BE2C (cell line): ENCODE data around the gene ELFN2.

Experiments
- DNase-seq: peaks from one replicate; pipeline ENCODE4 v3.0.0-alpha.2; 2020
- H3K27me3 ChIP-seq: fragments of 250-450 bp; sonication (Bioruptor Pico); 2 replicates; pipeline ENCODE4 v1.5.1; 2020; ENCODE audit warnings: mild to moderate bottlenecking
- H3K36me3 ChIP-seq: fragments of 250-450 bp; sonication (Bioruptor Pico); 2 replicates; pipeline ENCODE4 v1.5.1; 2020; ENCODE audit warnings: mild to moderate bottlenecking
- H3K4me1 ChIP-seq: fragments of 250-450 bp; sonication (Bioruptor Pico); 2 replicates; pipeline ENCODE4 v1.5.1; 2020
- H3K4me3 ChIP-seq: 2 replicates; pipeline ENCODE4 v1.5.1; 2011; ENCODE audit warnings: low read depth, low read length
- H3K9me3 ChIP-seq: fragments of 250-450 bp; sonication (Bioruptor Pico); 2 replicates; pipeline ENCODE4 v1.5.1; 2020
- TF ChIP-seq, protein P1 (sequence below): IDR thresholded peaks from 2 replicates; pipeline ENCODE4 v1.5.1; 2012; ENCODE audit warnings: mild to moderate bottlenecking, low read depth, low read length

Gene ELFN2

GRCh38 chr22:37356922-37357321 is 70.4 kb downstream of the ELFN2 start:
- H3K36me3 ChIP-seq, result no peaks in the 10 kb centered on the region

GRCh38 chr22:37355174-37355573 is 72.1 kb downstream of the ELFN2 start:
- no peaks in the 10 kb centered on the region for H3K27me3 ChIP-seq
- TF ChIP-seq, protein P1, sequence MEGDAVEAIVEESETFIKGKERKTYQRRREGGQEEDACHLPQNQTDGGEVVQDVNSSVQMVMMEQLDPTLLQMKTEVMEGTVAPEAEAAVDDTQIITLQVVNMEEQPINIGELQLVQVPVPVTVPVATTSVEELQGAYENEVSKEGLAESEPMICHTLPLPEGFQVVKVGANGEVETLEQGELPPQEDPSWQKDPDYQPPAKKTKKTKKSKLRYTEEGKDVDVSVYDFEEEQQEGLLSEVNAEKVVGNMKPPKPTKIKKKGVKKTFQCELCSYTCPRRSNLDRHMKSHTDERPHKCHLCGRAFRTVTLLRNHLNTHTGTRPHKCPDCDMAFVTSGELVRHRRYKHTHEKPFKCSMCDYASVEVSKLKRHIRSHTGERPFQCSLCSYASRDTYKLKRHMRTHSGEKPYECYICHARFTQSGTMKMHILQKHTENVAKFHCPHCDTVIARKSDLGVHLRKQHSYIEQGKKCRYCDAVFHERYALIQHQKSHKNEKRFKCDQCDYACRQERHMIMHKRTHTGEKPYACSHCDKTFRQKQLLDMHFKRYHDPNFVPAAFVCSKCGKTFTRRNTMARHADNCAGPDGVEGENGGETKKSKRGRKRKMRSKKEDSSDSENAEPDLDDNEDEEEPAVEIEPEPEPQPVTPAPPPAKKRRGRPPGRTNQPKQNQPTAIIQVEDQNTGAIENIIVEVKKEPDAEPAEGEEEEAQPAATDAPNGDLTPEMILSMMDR, result no peak
- no peak overlapping the region for H3K4me3 ChIP-seq

More at GRCh38 chr22:37356922-37357321, 70.4 kb downstream of the ELFN2 start:
- DNase-seq, result no peak
- Histone ChIP-seq H3K9me3 (no peaks in the 10 kb centered on the region), H3K4me1 (no peaks in the 10 kb centered on the region), H3K4me3 (no peak overlapping the region), H3K27me3 (no peaks in the 10 kb centered on the region)
- TF ChIP-seq, protein P1, result no peak

GRCh38 chr22:37354670-37355069 is 72.6 kb downstream of the ELFN2 start:
- DNase-seq, result no peak
- H3K36me3 ChIP-seq, result no peaks in the 10 kb centered on the region
- H3K4me3 ChIP-seq, result no peak overlapping the region
- no peaks in the 10 kb centered on the region for H3K4me1 ChIP-seq
- TF ChIP-seq, protein P1, result no peak
- H3K9me3 ChIP-seq, result no peaks in the 10 kb centered on the region
- H3K27me3 ChIP-seq, result no peaks in the 10 kb centered on the region

More at GRCh38 chr22:37355174-37355573, 72.1 kb downstream of the ELFN2 start:
- Histone ChIP-seq H3K9me3 (no peaks in the 10 kb centered on the region), H3K4me1 (no peaks in the 10 kb centered on the region), H3K36me3 (no peaks in the 10 kb centered on the region)
- no peak for DNase-seq

DNA sequence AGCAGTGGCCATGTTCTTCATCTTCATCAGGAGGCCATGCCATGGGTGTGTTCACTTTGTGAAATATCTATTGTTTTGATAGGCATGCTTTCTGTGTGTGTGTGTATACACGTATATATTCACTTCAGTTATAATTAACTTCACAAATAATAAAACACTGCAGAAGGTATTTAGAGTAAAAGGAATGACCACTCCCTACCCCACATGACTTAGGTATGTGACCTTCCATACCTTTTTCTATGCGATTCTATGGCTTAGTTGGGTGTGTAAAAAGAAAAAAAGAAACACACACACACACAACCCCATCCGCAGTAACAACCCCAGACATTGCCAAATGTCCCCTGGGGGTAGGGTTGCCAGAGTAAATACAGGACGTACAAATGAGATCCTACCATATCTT is 73.0 kb downstream of the ELFN2 start:
- Histone ChIP-seq H3K27me3 (no peaks in the 10 kb centered on the region), H3K36me3 (no peaks in the 10 kb centered on the region), H3K4me1 (no peaks in the 10 kb centered on the region), H3K4me3 (no peak overlapping the region), H3K9me3 (no peaks in the 10 kb centered on the region)
- no peak for DNase-seq
- TF ChIP-seq, protein P1, result no peak

GRCh38 chr22:37353839-37354238 is 73.4 kb downstream of the ELFN2 start:
- H3K4me1 ChIP-seq, result no peaks in the 10 kb centered on the region
- no peaks in the 10 kb centered on the region for H3K27me3 ChIP-seq
- no peak for DNase-seq
- no peaks in the 10 kb centered on the region for H3K36me3 ChIP-seq
- TF ChIP-seq, protein P1, result no peak
- no peak overlapping the region for H3K4me3 ChIP-seq
- no peaks in the 10 kb centered on the region for H3K9me3 ChIP-seq

GRCh38 chr22:37352481-37352880 is 74.8 kb downstream of the ELFN2 start:
- Histone ChIP-seq H3K9me3 (no peaks in the 10 kb centered on the region), H3K4me3 (no peak overlapping the region), H3K36me3 (no peaks in the 10 kb centered on the region), H3K4me1 (no peaks in the 10 kb centered on the region), H3K27me3 (no peaks in the 10 kb centered on the region)
- no peak for DNase-seq
- TF ChIP-seq, protein P1, result no peak
